GM12878 (cell line): Measurements from ENCODE around the gene DLG2.

Experiments used
- BHLHE40 ChIP-seq, 2 experiments: fragments of 450-650 bp in 1 of 2; IDR thresholded peaks; 2 replicates each; pipeline ENCODE4 v1.6.1; 2011 to 2017; ENCODE audit warnings: low read depth in 2 of 2, borderline replicate concordance in 1 of 2, improper control_type of control experiment in 1 of 2, low read length in 1 of 2, mild to moderate bottlenecking in 1 of 2
- EZH2 ChIP-seq: IDR thresholded peaks from 2 replicates; pipeline ENCODE4 v1.6.1; 2012; ENCODE audit warnings: low read depth, mild to moderate bottlenecking, control low read depth, inconsistent platforms, low read length, borderline replicate concordance; ENCODE audit not compliant: control insufficient read depth
- MTA3 ChIP-seq: IDR thresholded peaks from 2 replicates; pipeline ENCODE4 v1.6.1; 2012; ENCODE audit warnings: low read length, inconsistent platforms, borderline replicate concordance
- MXI1 ChIP-seq: fragments of 150-350 bp; IDR thresholded peaks from 2 replicates; pipeline ENCODE4 v1.6.1; 2011; ENCODE audit warnings: low read depth, mild to moderate bottlenecking, inconsistent platforms, low read length, improper control_type of control experiment
- POLR2A ChIP-seq: IDR thresholded peaks from 2 replicates; pipeline ENCODE4 v1.6.1; 2011; ENCODE audit warnings: low read depth, mild to moderate bottlenecking, low read length
- SMC3 ChIP-seq: IDR thresholded peaks from 2 replicates; pipeline ENCODE4 v1.6.1; 2011; ENCODE audit warnings: low read length, improper control_type of control experiment, borderline replicate concordance
- SREBF2 ChIP-seq: IDR thresholded peaks from 2 replicates; pipeline ENCODE4 v1.6.1; 2012; ENCODE audit warnings: mild to moderate bottlenecking, low read length
- ZNF207 ChIP-seq: fragments of 450-650 bp; IDR thresholded peaks from 2 replicates; pipeline ENCODE4 v1.6.1; 2014; ENCODE audit warnings: antibody characterized with exemption, mild to moderate bottlenecking, borderline replicate concordance
- ZNF274 ChIP-seq: IDR thresholded peaks from one replicate; pipeline ENCODE4 v1.8.0; 2011; ENCODE audit not compliant: insufficient read length, insufficient read depth
- ZNF384 ChIP-seq: IDR thresholded peaks from 2 replicates; pipeline ENCODE4 v1.6.1; 2012; ENCODE audit warnings: low read depth, mild to moderate bottlenecking, low read length, improper control_type of control experiment, borderline replicate concordance
- TF ChIP-seq, protein P1 (sequence below): fragments of 450-650 bp; IDR thresholded peaks from 2 replicates; pipeline ENCODE4 v1.6.1; 2017; ENCODE audit warnings: mild to moderate bottlenecking, moderate library complexity
- TF ChIP-seq, protein P2 (sequence below): IDR thresholded peaks from 2 replicates; pipeline ENCODE4 v1.6.1; 2012; ENCODE audit warnings: low read depth, low read length, improper control_type of control experiment
- TF ChIP-seq, protein P3 (sequence below), 3 experiments: IDR thresholded peaks in 2 of 3; conservative IDR thresholded peaks in 1 of 3; 2 replicates each; pipeline ENCODE4 v1.5.1; 2011; ENCODE audit warnings: low read depth in 3 of 3, low read length in 3 of 3, mild to moderate bottlenecking in 3 of 3, control low read depth in 2 of 3, moderate library complexity in 2 of 3, inconsistent platforms in 1 of 3, mixed read lengths in 1 of 3; ENCODE audit not compliant: control insufficient read depth in 2 of 3, insufficient read depth in 1 of 3; ENCODE audit errors: extremely low read depth in 1 of 3

DNA sequence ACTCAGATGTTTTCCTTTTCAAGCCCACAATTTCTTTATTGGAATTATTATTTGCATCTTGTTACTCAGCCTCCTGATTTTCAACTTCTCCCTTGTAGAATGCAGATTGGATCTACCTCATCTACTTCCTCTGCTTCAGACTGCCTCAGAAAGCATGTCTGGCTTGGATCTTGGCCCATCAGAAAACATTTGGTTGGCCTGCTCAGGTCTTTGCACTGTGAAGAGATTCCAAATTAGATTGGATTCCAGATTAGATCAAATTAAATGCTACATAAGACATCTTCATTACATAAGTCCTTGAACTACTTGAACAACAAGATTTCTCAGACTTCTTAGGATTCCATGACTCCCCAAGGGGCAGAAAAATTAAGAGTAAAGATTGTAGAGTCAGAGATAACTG lies 358.0 kb downstream of the DLG2 start:
- no peak for TF ChIP-seq MXI1
- no peak for TF ChIP-seq ZNF274
- no peak for TF ChIP-seq ZNF384
- TF ChIP-seq SREBF2: no peak
- TF ChIP-seq BHLHE40 (IDR thresholded peaks at IDR 0.05; ENCODE audit: borderline replicate concordance in 1 of 2, low read depth in 2 of 2, low read length in 1 of 2): no peak
- TF ChIP-seq EZH2: no peak
- TF ChIP-seq, protein P1, sequence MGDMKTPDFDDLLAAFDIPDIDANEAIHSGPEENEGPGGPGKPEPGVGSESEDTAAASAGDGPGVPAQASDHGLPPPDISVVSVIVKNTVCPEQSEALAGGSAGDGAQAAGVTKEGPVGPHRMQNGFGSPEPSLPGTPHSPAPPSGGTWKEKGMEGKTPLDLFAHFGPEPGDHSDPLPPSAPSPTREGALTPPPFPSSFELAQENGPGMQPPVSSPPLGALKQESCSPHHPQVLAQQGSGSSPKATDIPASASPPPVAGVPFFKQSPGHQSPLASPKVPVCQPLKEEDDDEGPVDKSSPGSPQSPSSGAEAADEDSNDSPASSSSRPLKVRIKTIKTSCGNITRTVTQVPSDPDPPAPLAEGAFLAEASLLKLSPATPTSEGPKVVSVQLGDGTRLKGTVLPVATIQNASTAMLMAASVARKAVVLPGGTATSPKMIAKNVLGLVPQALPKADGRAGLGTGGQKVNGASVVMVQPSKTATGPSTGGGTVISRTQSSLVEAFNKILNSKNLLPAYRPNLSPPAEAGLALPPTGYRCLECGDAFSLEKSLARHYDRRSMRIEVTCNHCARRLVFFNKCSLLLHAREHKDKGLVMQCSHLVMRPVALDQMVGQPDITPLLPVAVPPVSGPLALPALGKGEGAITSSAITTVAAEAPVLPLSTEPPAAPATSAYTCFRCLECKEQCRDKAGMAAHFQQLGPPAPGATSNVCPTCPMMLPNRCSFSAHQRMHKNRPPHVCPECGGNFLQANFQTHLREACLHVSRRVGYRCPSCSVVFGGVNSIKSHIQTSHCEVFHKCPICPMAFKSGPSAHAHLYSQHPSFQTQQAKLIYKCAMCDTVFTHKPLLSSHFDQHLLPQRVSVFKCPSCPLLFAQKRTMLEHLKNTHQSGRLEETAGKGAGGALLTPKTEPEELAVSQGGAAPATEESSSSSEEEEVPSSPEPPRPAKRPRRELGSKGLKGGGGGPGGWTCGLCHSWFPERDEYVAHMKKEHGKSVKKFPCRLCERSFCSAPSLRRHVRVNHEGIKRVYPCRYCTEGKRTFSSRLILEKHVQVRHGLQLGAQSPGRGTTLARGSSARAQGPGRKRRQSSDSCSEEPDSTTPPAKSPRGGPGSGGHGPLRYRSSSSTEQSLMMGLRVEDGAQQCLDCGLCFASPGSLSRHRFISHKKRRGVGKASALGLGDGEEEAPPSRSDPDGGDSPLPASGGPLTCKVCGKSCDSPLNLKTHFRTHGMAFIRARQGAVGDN: no peak
- no peak for TF ChIP-seq POLR2A
- TF ChIP-seq, protein P2, sequence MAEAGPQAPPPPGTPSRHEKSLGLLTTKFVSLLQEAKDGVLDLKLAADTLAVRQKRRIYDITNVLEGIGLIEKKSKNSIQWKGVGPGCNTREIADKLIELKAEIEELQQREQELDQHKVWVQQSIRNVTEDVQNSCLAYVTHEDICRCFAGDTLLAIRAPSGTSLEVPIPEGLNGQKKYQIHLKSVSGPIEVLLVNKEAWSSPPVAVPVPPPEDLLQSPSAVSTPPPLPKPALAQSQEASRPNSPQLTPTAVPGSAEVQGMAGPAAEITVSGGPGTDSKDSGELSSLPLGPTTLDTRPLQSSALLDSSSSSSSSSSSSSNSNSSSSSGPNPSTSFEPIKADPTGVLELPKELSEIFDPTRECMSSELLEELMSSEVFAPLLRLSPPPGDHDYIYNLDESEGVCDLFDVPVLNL: no peak
- TF ChIP-seq, protein P3, sequence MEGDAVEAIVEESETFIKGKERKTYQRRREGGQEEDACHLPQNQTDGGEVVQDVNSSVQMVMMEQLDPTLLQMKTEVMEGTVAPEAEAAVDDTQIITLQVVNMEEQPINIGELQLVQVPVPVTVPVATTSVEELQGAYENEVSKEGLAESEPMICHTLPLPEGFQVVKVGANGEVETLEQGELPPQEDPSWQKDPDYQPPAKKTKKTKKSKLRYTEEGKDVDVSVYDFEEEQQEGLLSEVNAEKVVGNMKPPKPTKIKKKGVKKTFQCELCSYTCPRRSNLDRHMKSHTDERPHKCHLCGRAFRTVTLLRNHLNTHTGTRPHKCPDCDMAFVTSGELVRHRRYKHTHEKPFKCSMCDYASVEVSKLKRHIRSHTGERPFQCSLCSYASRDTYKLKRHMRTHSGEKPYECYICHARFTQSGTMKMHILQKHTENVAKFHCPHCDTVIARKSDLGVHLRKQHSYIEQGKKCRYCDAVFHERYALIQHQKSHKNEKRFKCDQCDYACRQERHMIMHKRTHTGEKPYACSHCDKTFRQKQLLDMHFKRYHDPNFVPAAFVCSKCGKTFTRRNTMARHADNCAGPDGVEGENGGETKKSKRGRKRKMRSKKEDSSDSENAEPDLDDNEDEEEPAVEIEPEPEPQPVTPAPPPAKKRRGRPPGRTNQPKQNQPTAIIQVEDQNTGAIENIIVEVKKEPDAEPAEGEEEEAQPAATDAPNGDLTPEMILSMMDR (IDR thresholded peaks at IDR 0.05 in 2 of 3, conservative IDR thresholded peaks at IDR 0.05 in 1 of 3; ENCODE audit: control insufficient read depth in 2 of 3, extremely low read depth in 1 of 3, insufficient read depth in 1 of 3, low read depth in 3 of 3, low read length in 3 of 3): no peak
- no peak for TF ChIP-seq MTA3
- no peak for TF ChIP-seq ZNF207
- TF ChIP-seq SMC3: no peak
